ENCODE measurements around the gene ZEB1. TPM values are rescaled to one million over a fixed set of nuclear protein-coding genes. Genes with fewer than 3 reads are reported as not detected.

The ZEB1 gene
- total and polyA plus RNA-seq, 10 of the 15 experiments (the other 5 are each of a cell fraction or from before 2014, with no cell fraction given) = 10.4 to 35.6 (median 24.5) TPM

DNA sequence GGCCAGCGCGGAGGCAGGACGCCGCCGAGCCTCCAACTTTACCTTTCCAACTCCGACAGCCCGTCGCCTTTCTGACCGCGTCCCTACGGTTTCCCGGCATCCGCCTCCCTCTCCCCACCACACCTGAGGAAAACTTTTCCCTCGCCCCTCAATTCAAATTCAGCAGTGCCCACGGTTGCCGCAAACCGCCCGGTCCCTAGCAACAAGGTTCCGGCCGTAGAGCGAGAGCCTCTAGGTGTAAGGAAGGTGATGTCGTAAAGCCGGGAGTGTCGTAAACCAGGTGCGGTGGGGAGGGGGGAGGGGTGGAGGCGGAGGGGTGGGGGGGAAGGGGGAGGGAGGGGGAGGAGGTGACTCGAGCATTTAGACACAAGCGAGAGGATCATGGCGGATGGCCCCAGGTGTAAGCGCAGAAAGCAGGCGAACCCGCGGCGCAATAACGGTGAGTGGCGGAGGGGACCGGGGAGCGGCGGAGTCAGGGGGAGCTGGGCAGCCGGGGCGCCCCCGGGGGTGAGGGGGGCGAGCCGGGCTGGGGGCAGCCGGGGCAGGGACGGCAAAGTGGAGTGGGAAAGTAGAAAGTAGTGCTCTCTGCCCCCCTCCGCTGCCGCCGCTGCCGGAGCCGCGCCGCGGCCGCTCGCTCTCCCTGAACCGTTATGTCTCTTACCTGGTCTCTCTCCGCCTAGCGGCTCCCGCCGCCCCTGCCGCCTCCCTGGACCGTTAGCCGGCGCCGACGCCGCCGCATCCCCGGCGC is at the start of gene ZEB1 (continued):
- TF ChIP-seq SREBF1 (IDR thresholded peaks at IDR 0.05; ENCODE audit: low read length) = no peak
- TF ChIP-seq, protein P1, sequence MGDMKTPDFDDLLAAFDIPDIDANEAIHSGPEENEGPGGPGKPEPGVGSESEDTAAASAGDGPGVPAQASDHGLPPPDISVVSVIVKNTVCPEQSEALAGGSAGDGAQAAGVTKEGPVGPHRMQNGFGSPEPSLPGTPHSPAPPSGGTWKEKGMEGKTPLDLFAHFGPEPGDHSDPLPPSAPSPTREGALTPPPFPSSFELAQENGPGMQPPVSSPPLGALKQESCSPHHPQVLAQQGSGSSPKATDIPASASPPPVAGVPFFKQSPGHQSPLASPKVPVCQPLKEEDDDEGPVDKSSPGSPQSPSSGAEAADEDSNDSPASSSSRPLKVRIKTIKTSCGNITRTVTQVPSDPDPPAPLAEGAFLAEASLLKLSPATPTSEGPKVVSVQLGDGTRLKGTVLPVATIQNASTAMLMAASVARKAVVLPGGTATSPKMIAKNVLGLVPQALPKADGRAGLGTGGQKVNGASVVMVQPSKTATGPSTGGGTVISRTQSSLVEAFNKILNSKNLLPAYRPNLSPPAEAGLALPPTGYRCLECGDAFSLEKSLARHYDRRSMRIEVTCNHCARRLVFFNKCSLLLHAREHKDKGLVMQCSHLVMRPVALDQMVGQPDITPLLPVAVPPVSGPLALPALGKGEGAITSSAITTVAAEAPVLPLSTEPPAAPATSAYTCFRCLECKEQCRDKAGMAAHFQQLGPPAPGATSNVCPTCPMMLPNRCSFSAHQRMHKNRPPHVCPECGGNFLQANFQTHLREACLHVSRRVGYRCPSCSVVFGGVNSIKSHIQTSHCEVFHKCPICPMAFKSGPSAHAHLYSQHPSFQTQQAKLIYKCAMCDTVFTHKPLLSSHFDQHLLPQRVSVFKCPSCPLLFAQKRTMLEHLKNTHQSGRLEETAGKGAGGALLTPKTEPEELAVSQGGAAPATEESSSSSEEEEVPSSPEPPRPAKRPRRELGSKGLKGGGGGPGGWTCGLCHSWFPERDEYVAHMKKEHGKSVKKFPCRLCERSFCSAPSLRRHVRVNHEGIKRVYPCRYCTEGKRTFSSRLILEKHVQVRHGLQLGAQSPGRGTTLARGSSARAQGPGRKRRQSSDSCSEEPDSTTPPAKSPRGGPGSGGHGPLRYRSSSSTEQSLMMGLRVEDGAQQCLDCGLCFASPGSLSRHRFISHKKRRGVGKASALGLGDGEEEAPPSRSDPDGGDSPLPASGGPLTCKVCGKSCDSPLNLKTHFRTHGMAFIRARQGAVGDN (IDR thresholded peaks at IDR 0.05) = no peak
- no peak for TF ChIP-seq ZBTB40 (IDR thresholded peaks at IDR 0.05; ENCODE audit: borderline replicate concordance)
- TF ChIP-seq BHLHE40 (IDR thresholded peaks at IDR 0.05; ENCODE audit: borderline replicate concordance in 1 of 2, low read depth in 2 of 2, low read length in 1 of 2) = no peak
- no peak; the same call in 1 of the 2 replicates for TF ChIP-seq PML (IDR thresholded peaks at IDR 0.05; ENCODE audit: low read length)
- no peak for TF ChIP-seq SIX5 (IDR thresholded peaks at IDR 0.05; ENCODE audit: low read depth, low read length, severe bottlenecking)
- no peak for TF ChIP-seq ESRRA (IDR thresholded peaks at IDR 0.05; ENCODE audit: low read length)
- TF ChIP-seq SP1 (IDR thresholded peaks at IDR 0.05; ENCODE audit: low read depth, low read length) = no peak
- TF ChIP-seq SRF (IDR thresholded peaks at IDR 0.05; ENCODE audit: low read depth in 2 of 2, low read length in 2 of 2) = no peak
- TF ChIP-seq, protein P2, sequence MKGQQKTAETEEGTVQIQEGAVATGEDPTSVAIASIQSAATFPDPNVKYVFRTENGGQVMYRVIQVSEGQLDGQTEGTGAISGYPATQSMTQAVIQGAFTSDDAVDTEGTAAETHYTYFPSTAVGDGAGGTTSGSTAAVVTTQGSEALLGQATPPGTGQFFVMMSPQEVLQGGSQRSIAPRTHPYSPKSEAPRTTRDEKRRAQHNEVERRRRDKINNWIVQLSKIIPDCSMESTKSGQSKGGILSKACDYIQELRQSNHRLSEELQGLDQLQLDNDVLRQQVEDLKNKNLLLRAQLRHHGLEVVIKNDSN (IDR thresholded peaks at IDR 0.05; ENCODE audit: borderline replicate concordance, extremely low read length, insufficient read depth, low read depth, low read length) = no peak
- TF ChIP-seq, protein P3, sequence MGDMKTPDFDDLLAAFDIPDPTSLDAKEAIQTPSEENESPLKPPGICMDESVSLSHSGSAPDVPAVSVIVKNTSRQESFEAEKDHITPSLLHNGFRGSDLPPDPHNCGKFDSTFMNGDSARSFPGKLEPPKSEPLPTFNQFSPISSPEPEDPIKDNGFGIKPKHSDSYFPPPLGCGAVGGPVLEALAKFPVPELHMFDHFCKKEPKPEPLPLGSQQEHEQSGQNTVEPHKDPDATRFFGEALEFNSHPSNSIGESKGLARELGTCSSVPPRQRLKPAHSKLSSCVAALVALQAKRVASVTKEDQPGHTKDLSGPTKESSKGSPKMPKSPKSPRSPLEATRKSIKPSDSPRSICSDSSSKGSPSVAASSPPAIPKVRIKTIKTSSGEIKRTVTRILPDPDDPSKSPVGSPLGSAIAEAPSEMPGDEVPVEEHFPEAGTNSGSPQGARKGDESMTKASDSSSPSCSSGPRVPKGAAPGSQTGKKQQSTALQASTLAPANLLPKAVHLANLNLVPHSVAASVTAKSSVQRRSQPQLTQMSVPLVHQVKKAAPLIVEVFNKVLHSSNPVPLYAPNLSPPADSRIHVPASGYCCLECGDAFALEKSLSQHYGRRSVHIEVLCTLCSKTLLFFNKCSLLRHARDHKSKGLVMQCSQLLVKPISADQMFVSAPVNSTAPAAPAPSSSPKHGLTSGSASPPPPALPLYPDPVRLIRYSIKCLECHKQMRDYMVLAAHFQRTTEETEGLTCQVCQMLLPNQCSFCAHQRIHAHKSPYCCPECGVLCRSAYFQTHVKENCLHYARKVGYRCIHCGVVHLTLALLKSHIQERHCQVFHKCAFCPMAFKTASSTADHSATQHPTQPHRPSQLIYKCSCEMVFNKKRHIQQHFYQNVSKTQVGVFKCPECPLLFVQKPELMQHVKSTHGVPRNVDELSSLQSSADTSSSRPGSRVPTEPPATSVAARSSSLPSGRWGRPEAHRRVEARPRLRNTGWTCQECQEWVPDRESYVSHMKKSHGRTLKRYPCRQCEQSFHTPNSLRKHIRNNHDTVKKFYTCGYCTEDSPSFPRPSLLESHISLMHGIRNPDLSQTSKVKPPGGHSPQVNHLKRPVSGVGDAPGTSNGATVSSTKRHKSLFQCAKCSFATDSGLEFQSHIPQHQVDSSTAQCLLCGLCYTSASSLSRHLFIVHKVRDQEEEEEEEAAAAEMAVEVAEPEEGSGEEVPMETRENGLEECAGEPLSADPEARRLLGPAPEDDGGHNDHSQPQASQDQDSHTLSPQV (IDR thresholded peaks at IDR 0.05) = no peak
- peak in 1 of 2 experiments; percentile 16; a peak in 2 of 3 replicates for TF ChIP-seq EGR1 (IDR thresholded peaks at IDR 0.05; ENCODE audit: borderline replicate concordance in 1 of 2, low read depth in 2 of 2, low read length in 2 of 2)
- no peak for TF ChIP-seq SUZ12 (IDR thresholded peaks at IDR 0.05; ENCODE audit: unreplicated experiment)
- TF ChIP-seq SUPT20H (IDR thresholded peaks at IDR 0.05; ENCODE audit: borderline replicate concordance, control insufficient read depth, low read depth, low read length) = no peak
